ENCODE results near the gene PIH1D1. TPM values are rescaled to one million over a fixed set of nuclear protein-coding genes. Genes with fewer than 3 reads are reported as not detected.

PIH1D1 gene
- polyA plus RNA-seq, 1 donor from 2014 or later, result 145 TPM

DNA sequence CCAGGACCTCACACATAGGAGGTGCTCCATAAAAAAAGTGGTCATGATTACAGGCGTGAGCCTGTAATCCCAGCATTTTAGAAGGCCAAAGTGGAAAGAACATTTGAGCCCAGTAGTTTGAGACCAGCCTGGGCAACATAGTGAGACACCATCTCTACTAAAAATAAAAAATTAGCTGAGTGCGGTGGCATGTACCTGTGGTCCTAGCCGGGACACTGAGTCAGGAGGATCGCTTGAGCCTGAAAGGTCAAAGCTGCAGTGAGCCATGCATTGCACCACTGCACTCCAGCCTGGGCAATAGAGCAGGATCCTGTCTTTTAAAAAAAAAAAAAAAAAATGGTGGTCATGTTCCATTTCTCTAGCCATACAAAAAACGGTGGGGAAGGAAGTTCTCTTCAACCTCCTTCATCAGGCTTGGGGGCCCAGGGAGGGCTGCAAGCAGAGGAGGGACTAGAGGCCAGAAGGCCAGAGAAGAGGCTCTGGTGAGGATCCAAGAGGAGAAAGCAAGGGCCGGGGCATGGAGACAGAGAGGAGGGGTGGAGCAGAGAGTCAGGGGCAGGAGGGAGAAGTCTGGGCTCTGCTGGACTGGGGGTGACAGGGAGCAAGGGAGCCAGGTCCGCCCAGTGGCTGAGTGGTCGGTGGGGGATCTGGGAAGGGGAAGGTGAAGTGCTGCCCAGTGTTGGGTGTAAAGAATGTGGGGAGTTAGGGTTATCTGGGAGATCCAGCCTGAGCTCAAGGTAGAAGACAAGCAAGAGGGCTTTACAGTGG lies 54.7 kb downstream of the PIH1D1 start:
- Histone ChIP-seq H3K27me3 (ENCODE audit: insufficient read depth, low read depth, low read length) (no peaks in the 10 kb centered on the region), H2AFZ (ENCODE audit: low read depth, low read length) (no peak overlapping the region), H3K4me3 (ENCODE audit: low read length) (no peak overlapping the region), H3K27ac (ENCODE audit: low read length) (no peak overlapping the region), H3K9me2 (ENCODE audit: insufficient read depth, low read length) (no peaks in the 10 kb centered on the region), H3K4me2 (ENCODE audit: low read length) (no peak overlapping the region), H3F3A (ENCODE audit: insufficient read depth, low read length, poor library complexity, severe bottlenecking) (no peaks in the 10 kb centered on the region), H3K9ac (ENCODE audit: low read length) (no peak overlapping the region), H3K9me3 (ENCODE audit: low read length) (no peaks in the 10 kb centered on the region), H3K36me3 (ENCODE audit: insufficient read depth, low read length) (no peaks in the 10 kb centered on the region), H3K79me2 (replicated peaks; ENCODE audit: insufficient read depth, low read length) (no peaks in the 10 kb centered on the region), H4K20me1 (ENCODE audit: insufficient read depth) (no peaks in the 10 kb centered on the region)
- no peak for TF ChIP-seq RAD21 (conservative IDR thresholded peaks at IDR 0.05)
- TF ChIP-seq EZH2 (IDR thresholded peaks at IDR 0.05; ENCODE audit: borderline replicate concordance, insufficient read depth, low read length, poor library complexity, severe bottlenecking), result no peak
- TF ChIP-seq, protein P1, sequence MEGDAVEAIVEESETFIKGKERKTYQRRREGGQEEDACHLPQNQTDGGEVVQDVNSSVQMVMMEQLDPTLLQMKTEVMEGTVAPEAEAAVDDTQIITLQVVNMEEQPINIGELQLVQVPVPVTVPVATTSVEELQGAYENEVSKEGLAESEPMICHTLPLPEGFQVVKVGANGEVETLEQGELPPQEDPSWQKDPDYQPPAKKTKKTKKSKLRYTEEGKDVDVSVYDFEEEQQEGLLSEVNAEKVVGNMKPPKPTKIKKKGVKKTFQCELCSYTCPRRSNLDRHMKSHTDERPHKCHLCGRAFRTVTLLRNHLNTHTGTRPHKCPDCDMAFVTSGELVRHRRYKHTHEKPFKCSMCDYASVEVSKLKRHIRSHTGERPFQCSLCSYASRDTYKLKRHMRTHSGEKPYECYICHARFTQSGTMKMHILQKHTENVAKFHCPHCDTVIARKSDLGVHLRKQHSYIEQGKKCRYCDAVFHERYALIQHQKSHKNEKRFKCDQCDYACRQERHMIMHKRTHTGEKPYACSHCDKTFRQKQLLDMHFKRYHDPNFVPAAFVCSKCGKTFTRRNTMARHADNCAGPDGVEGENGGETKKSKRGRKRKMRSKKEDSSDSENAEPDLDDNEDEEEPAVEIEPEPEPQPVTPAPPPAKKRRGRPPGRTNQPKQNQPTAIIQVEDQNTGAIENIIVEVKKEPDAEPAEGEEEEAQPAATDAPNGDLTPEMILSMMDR (IDR thresholded peaks at IDR 0.05; ENCODE audit: poor library complexity, severe bottlenecking), result no peak
- no peak for TF ChIP-seq MXI1 (conservative IDR thresholded peaks at IDR 0.05; ENCODE audit: poor library complexity, severe bottlenecking)
- no peak for TF ChIP-seq POLR2AphosphoS5 (IDR thresholded peaks at IDR 0.05)
- TF ChIP-seq SMC3 (conservative IDR thresholded peaks at IDR 0.05; ENCODE audit: poor library complexity), result no peak
- TF ChIP-seq EP300 (conservative IDR thresholded peaks at IDR 0.05; ENCODE audit: poor library complexity, severe bottlenecking), result no peak
- TF ChIP-seq, protein P2, sequence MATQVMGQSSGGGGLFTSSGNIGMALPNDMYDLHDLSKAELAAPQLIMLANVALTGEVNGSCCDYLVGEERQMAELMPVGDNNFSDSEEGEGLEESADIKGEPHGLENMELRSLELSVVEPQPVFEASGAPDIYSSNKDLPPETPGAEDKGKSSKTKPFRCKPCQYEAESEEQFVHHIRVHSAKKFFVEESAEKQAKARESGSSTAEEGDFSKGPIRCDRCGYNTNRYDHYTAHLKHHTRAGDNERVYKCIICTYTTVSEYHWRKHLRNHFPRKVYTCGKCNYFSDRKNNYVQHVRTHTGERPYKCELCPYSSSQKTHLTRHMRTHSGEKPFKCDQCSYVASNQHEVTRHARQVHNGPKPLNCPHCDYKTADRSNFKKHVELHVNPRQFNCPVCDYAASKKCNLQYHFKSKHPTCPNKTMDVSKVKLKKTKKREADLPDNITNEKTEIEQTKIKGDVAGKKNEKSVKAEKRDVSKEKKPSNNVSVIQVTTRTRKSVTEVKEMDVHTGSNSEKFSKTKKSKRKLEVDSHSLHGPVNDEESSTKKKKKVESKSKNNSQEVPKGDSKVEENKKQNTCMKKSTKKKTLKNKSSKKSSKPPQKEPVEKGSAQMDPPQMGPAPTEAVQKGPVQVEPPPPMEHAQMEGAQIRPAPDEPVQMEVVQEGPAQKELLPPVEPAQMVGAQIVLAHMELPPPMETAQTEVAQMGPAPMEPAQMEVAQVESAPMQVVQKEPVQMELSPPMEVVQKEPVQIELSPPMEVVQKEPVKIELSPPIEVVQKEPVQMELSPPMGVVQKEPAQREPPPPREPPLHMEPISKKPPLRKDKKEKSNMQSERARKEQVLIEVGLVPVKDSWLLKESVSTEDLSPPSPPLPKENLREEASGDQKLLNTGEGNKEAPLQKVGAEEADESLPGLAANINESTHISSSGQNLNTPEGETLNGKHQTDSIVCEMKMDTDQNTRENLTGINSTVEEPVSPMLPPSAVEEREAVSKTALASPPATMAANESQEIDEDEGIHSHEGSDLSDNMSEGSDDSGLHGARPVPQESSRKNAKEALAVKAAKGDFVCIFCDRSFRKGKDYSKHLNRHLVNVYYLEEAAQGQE (IDR thresholded peaks at IDR 0.05; ENCODE audit: borderline replicate concordance), result no peak
- no peak for TF ChIP-seq TAF1 (IDR thresholded peaks at IDR 0.05; ENCODE audit: low read depth)

Small RNAs within 50 kb of the gene (small RNA-seq; reads per million reads assigned to genes)
- gene MIR150 (0.33 to 1.8 (median 0.46) reads per million in 3 experiments), gene SNORD32A (0 reads per million in 3 experiments), gene SNORD33 (0 reads per million in 3 experiments), gene SNORD34 (0 reads per million in 3 experiments), gene SNORD35A (0 reads per million in 3 experiments), gene SNORD35B (0 reads per million in 3 experiments)

Other genes with a start within 250 kb of the PIH1D1 start
- gene SLC6A16, start 126.6 kb downstream of the PIH1D1 start, polyA plus RNA-seq, result not detected in 2 replicates
- gene CD37, start 116.4 kb downstream of the PIH1D1 start, polyA plus RNA-seq, result not detected in 2 replicates
- gene TEAD2, start 89.4 kb downstream of the PIH1D1 start, polyA plus RNA-seq, result 1.0 and 1.3 TPM in 2 replicates
- gene DKKL1, start 87.9 kb downstream of the PIH1D1 start, polyA plus RNA-seq, result 2.8 TPM in 1 of 2 replicates, not detected in the other
- gene KASH5, start 63.6 kb downstream of the PIH1D1 start, polyA plus RNA-seq, result 0.11 TPM in 1 of 2 replicates, not detected in the other
- gene PTH2, start 28.4 kb downstream of the PIH1D1 start, polyA plus RNA-seq, result not detected in 2 replicates
- gene GFY, start 26.4 kb downstream of the PIH1D1 start, polyA plus RNA-seq, result not detected in 2 replicates
- 0.07 TPM in 1 of 2 replicates, not detected in the other for gene SLC17A7, start 10.3 kb downstream of the PIH1D1 start, polyA plus RNA-seq
- gene ALDH16A1, start 1.4 kb upstream of the PIH1D1 start, polyA plus RNA-seq, result 13.5 and 16.7 TPM in 2 replicates
- gene FLT3LG, start 22.4 kb upstream of the PIH1D1 start, polyA plus RNA-seq, result not detected in 2 replicates
- gene RPL13A, start 35.8 kb upstream of the PIH1D1 start, polyA plus RNA-seq, result 2,313 and 2,518 TPM in 2 replicates
- gene RPS11, start 44.6 kb upstream of the PIH1D1 start, polyA plus RNA-seq, result 4,020 and 4,439 TPM in 2 replicates
- 1.7 TPM in 1 of 2 replicates, not detected in the other for gene FCGRT, start 60.8 kb upstream of the PIH1D1 start, polyA plus RNA-seq
- gene RCN3, start 76.2 kb upstream of the PIH1D1 start, polyA plus RNA-seq, result not detected in 2 replicates
- gene NOSIP, start 128.7 kb upstream of the PIH1D1 start, polyA plus RNA-seq, result 129 and 153 TPM in 2 replicates
- gene PRRG2, start 129.5 kb upstream of the PIH1D1 start, polyA plus RNA-seq, result not detected in 2 replicates
- 1.2 and 1.7 TPM in 2 replicates for gene PRR12, start 139.4 kb upstream of the PIH1D1 start, polyA plus RNA-seq
- 1.2 TPM in 1 of 2 replicates, not detected in the other for gene RRAS, start 188.3 kb upstream of the PIH1D1 start, polyA plus RNA-seq
- gene SCAF1, start 190.4 kb upstream of the PIH1D1 start, polyA plus RNA-seq, result 11.9 and 12.8 TPM in 2 replicates
- gene IRF3, start 214.0 kb upstream of the PIH1D1 start, polyA plus RNA-seq, result 31.3 and 39.4 TPM in 2 replicates
- 1.1 TPM in 1 of 2 replicates, not detected in the other for gene BCL2L12, start 214.1 kb upstream of the PIH1D1 start, polyA plus RNA-seq
- gene PRMT1, start 225.5 kb upstream of the PIH1D1 start, polyA plus RNA-seq, result 610 and 682 TPM in 2 replicates
- 6.7 and 7.2 TPM in 2 replicates for gene ADM5, start 237.8 kb upstream of the PIH1D1 start, polyA plus RNA-seq
- gene CPT1C, start 239.3 kb upstream of the PIH1D1 start, polyA plus RNA-seq, result 204 and 240 TPM in 2 replicates